ENCODE results near the gene TADA2A.
"Not testable (repeated sequence)": the region's sequence is repeated elsewhere in the genome, so short reads cannot be mapped to it uniquely, and the experiment has no call there.

Gene TADA2A

DNA sequence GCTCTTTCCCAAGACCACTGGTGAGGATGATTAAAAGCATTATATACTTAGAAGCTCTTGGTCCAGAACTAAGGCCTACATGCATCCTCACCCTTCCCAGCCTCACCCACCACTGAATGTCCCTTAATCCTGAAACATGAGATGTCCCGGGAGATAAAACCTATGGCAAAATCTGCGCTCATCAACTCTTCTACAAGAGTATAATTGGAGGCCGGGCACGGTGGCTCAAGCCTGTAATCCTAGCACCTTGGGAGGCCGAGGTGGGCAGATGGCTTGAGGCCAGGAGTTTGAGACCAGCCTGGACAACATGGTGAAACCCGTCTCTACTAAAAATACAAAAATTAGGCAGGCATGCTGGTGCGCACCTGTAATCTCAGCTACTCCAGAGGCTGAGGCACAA, 13.3 kb upstream of the TADA2A start:
- Histone ChIP-seq H3K36me3 (ENCODE audit: insufficient read depth, low read length) (no peaks in the 10 kb centered on the region), H3K4me2 (ENCODE audit: low read length) (no peak overlapping the region), H4K20me1 (ENCODE audit: insufficient read depth, low read length) (no peaks in the 10 kb centered on the region)

DNA sequence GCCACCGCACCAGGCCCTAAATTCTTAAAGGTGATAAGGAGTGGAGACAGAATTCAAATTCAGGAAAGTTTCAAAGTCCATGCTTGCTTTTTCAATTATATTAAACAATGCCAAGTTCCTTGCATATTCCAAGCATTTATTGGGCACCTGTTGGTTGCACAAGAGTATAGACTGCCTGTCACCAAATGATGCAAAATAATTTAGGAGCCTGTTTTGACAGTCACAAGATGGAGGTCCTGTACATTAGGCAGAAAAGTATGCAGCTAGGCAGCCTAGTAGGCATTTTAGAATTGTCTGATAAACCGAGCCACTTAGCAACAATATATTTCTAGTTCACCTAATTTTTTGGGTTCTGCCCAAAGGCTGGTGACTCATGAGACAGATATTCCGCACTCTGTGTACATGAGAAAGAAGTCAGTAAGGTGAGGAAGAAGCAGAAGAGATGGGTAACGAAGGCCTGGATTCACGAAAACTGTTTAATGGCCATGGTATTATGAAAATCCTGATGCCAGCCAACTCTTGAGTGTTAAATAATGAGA, 7.4 kb upstream of the TADA2A start:
- TF ChIP-seq, protein P1, sequence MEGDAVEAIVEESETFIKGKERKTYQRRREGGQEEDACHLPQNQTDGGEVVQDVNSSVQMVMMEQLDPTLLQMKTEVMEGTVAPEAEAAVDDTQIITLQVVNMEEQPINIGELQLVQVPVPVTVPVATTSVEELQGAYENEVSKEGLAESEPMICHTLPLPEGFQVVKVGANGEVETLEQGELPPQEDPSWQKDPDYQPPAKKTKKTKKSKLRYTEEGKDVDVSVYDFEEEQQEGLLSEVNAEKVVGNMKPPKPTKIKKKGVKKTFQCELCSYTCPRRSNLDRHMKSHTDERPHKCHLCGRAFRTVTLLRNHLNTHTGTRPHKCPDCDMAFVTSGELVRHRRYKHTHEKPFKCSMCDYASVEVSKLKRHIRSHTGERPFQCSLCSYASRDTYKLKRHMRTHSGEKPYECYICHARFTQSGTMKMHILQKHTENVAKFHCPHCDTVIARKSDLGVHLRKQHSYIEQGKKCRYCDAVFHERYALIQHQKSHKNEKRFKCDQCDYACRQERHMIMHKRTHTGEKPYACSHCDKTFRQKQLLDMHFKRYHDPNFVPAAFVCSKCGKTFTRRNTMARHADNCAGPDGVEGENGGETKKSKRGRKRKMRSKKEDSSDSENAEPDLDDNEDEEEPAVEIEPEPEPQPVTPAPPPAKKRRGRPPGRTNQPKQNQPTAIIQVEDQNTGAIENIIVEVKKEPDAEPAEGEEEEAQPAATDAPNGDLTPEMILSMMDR (IDR thresholded peaks at IDR 0.05; ENCODE audit: low read length): no peak
- no peak for TF ChIP-seq EZH2 (IDR thresholded peaks at IDR 0.05; ENCODE audit: borderline replicate concordance, low read length)

More for the DNA sequence above, 13.3 kb upstream of the TADA2A start:
- Histone ChIP-seq H3K27ac (ENCODE audit: low read depth, low read length, poor library complexity, severe bottlenecking) (no peak overlapping the region), H2AFZ (ENCODE audit: low read length) (no peak overlapping the region), H3K9ac (ENCODE audit: low read length) (no peak overlapping the region), H3K9me3 (ENCODE audit: low read length) (no peaks in the 10 kb centered on the region), H3K27me3 (ENCODE audit: insufficient read depth, low read length) (no peaks in the 10 kb centered on the region), H3K4me1 (ENCODE audit: insufficient read depth, low read length, severe bottlenecking) (peaks cover 3% of the 10 kb centered on the region), H3K79me2 (ENCODE audit: insufficient read depth, low read length) (no peaks in the 10 kb centered on the region), H3K4me3 (ENCODE audit: low read depth, low read length, poor library complexity, severe bottlenecking) (no peak overlapping the region), H3F3A (ENCODE audit: insufficient read depth, low read length) (no peaks in the 10 kb centered on the region), H3K9me2 (ENCODE audit: low read depth, low read length) (no peaks in the 10 kb centered on the region)
- TF ChIP-seq, protein P1 (IDR thresholded peaks at IDR 0.05; ENCODE audit: low read length): no peak
- no peak for TF ChIP-seq EZH2 (IDR thresholded peaks at IDR 0.05; ENCODE audit: borderline replicate concordance, low read length)

DNA sequence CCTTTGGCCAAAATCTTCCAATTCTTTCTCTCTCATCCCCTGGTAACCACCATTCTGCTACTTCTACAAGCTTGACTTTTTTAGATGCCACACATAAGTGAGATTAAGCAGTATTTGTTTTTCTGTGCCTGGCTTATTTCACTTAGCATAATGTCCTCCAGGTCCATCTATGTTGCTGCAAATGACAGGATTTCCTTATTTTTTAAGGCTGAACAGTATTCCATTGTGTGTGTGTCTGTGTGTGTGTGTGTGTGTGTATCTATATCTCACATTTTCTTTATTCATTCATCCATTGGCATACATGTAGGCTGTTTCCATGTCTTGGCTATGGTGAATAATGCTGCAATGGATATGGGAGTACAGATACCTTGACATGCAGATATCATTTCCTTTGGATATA, 6.2 kb upstream of the TADA2A start:
- H4K20me1 ChIP-seq (ENCODE audit: insufficient read depth, low read length): no peaks in the 10 kb centered on the region

More for the DNA sequence above, 7.4 kb upstream of the TADA2A start:
- Histone ChIP-seq H3F3A (ENCODE audit: insufficient read depth, low read length) (no peaks in the 10 kb centered on the region), H3K79me2 (ENCODE audit: insufficient read depth, low read length) (no peaks in the 10 kb centered on the region), H2AFZ (ENCODE audit: low read length) (no peak overlapping the region), H3K36me3 (ENCODE audit: insufficient read depth, low read length) (0 out of 2 replicates have a peak, but pooled peaks cover 3% of the 10 kb centered on the region), H3K4me3 (ENCODE audit: low read depth, low read length, poor library complexity, severe bottlenecking) (no peak overlapping the region), H3K9ac (ENCODE audit: low read length) (no peak overlapping the region), H3K9me3 (ENCODE audit: low read length) (no peaks in the 10 kb centered on the region), H4K20me1 (ENCODE audit: insufficient read depth, low read length) (no peaks in the 10 kb centered on the region), H3K4me1 (ENCODE audit: insufficient read depth, low read length, severe bottlenecking) (peaks cover 3% of the 10 kb centered on the region), H3K4me2 (ENCODE audit: low read length) (no peak overlapping the region), H3K27ac (ENCODE audit: low read depth, low read length, poor library complexity, severe bottlenecking) (no peak overlapping the region), H3K27me3 (ENCODE audit: insufficient read depth, low read length) (no peaks in the 10 kb centered on the region), H3K9me2 (ENCODE audit: low read depth, low read length) (no peaks in the 10 kb centered on the region)

DNA sequence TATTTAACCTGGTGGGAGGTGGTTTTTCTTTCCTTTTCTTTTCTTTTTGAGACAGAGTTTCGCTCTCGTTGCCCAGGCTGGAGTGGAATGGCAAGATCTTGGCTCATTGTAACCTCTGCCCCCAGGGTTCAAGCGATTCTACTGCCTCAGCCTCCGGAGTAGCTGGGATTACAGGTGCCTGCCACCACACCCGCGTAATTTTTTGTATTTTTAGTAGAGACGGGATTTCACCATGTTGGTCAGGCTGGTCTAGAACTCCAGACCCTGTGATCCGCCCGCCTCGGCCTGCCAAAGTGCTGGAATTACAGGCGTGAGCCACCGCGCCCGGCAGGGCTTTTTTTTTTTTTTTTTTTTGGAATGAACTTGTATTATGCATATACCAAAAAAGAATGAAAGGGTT, 1.2 kb upstream of the TADA2A start:
- peak overlapping the region; percentile 98 for H3K9ac ChIP-seq (ENCODE audit: low read length)
- H3K4me2 ChIP-seq (ENCODE audit: low read length): peak overlapping the region; percentile 99
- H3K79me2 ChIP-seq (ENCODE audit: insufficient read depth, low read length): not testable (repeated sequence)

More for the DNA sequence above, 6.2 kb upstream of the TADA2A start:
- Histone ChIP-seq H2AFZ (ENCODE audit: low read length) (no peak overlapping the region), H3K9ac (ENCODE audit: low read length) (no peak overlapping the region), H3K4me3 (ENCODE audit: low read depth, low read length, poor library complexity, severe bottlenecking) (no peak overlapping the region), H3K79me2 (ENCODE audit: insufficient read depth, low read length) (no peaks in the 10 kb centered on the region), H3K4me2 (ENCODE audit: low read length) (no peak overlapping the region), H3K36me3 (ENCODE audit: insufficient read depth, low read length) (0 out of 2 replicates have a peak, but pooled peaks cover 3% of the 10 kb centered on the region), H3K4me1 (ENCODE audit: insufficient read depth, low read length, severe bottlenecking) (peaks cover 15% of the 10 kb centered on the region), H3K27me3 (ENCODE audit: insufficient read depth, low read length) (no peaks in the 10 kb centered on the region), H3K27ac (ENCODE audit: low read depth, low read length, poor library complexity, severe bottlenecking) (no peak overlapping the region), H3F3A (ENCODE audit: insufficient read depth, low read length) (no peaks in the 10 kb centered on the region), H3K9me3 (ENCODE audit: low read length) (no peaks in the 10 kb centered on the region), H3K9me2 (ENCODE audit: low read depth, low read length) (no peaks in the 10 kb centered on the region)
- no peak for TF ChIP-seq EZH2 (IDR thresholded peaks at IDR 0.05; ENCODE audit: borderline replicate concordance, low read length)
- TF ChIP-seq, protein P1 (IDR thresholded peaks at IDR 0.05; ENCODE audit: low read length): no peak

More for the DNA sequence above, 1.2 kb upstream of the TADA2A start:
- not testable (repeated sequence) for H3K9me3 ChIP-seq (ENCODE audit: low read length); H2AFZ ChIP-seq (ENCODE audit: low read length); H4K20me1 ChIP-seq (ENCODE audit: insufficient read depth, low read length); H3K27ac ChIP-seq (ENCODE audit: low read depth, low read length, poor library complexity, severe bottlenecking); H3K27me3 ChIP-seq (ENCODE audit: insufficient read depth, low read length); H3K9me2 ChIP-seq (ENCODE audit: low read depth, low read length); H3F3A ChIP-seq (ENCODE audit: insufficient read depth, low read length)
- peaks cover 12% of the 10 kb centered on the region; the same call in 1 of the 2 replicates for H3K36me3 ChIP-seq (ENCODE audit: insufficient read depth, low read length)
- peaks cover 30% of the 10 kb centered on the region for H3K4me1 ChIP-seq (ENCODE audit: insufficient read depth, low read length, severe bottlenecking)
- H3K4me3 ChIP-seq (ENCODE audit: low read depth, low read length, poor library complexity, severe bottlenecking): peak overlapping the region; percentile 95

Measured in OCI-LY1 (cell line).